Motor neuron (in vitro differentiated cells): ENCODE data around the gene CDC20B. TPM values are rescaled to one million over a fixed set of nuclear protein-coding genes. Genes with fewer than 3 reads are reported as not detected.

Experiments used
- ATAC-seq, 8 experiments: fragments of 200-7000 bp; cut with Tn5 transposase; replicated peaks in 6 of 8; 2 replicates each; pipeline ENCODE4 v1.8.0; 2021; ENCODE audit warnings: mild to moderate bottlenecking in 8 of 8, moderate library complexity in 8 of 8
- H3K27ac ChIP-seq, 2 donors: fragments of 250-450 bp; sonication (Bioruptor Pico); 2 replicates each; pipeline ENCODE4 v1.9.0; 2021; ENCODE audit warnings: antibody characterized with exemption in 2 of 2, mild to moderate bottlenecking in 2 of 2, moderate library complexity in 1 of 2
- H3K4me1 ChIP-seq, 2 donors: fragments of 250-450 bp; sonication (Bioruptor Pico); replicated peaks in 1 of 2; 2 replicates each; pipeline ENCODE4 v1.6.1; 2021; ENCODE audit warnings: antibody characterized with exemption in 2 of 2, mild to moderate bottlenecking in 2 of 2, moderate library complexity in 1 of 2
- H3K4me3 ChIP-seq, 5 donors: fragments of 250-450 bp; sonication (Bioruptor Pico); 2 replicates each; pipeline ENCODE4 v1.9.0; 2021; ENCODE audit warnings: antibody characterized with exemption in 5 of 5, mild to moderate bottlenecking in 5 of 5, moderate library complexity in 4 of 5
- WGBS, 10 experiments: fragments of 450-650 bp; shearing (Covaris generic); methylation state at CpG; one replicate each; pipeline ENCODE4 v1.0.0; 2022; 5-methylcytosine and 5-hydroxymethylcytosine counted together
- in situ Hi-C, 9 experiments: fragments of 400-800 bp; cut with MboI; loops; one replicate each; pipeline ENCODE4 v1.15.0; 2021; ENCODE audit warnings: low sequenced_read_pairs in 9 of 9, low pct_unique_long_range_greater_than_20kb in 2 of 9; ENCODE audit not compliant: unreplicated experiment in 9 of 9
- total RNA-seq, 8 experiments: library from RNA; unstranded; fragments of 300-600 nt; gene quantifications; 2 replicates each; pipeline versions ENCODE4 v1.2.3 to v1.2.4, GENCODE V29; 2022

The CDC20B gene
- total RNA-seq, 8 experiments from 2014 or later: 0.09 to 1.00 (median 0.14) TPM; not detected in 2

DNA sequence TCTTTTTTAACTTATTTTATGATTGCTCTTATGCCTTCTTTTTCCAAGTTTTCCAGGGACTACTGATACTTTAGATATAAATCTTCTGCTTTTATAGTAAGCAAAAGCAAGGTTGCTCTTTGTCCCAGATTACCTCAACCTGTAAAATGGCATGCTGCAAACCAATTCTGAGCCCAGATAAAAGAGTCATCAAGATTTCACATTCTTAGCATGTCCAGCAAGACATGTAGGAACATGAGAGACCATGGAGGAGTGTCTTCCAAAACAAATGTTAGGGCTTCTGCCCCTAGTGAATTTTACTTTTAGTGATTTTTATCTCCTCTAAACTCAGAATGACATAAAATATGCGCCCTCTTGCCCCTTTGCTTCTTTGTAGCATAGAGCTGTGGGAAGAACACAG lies 7.0 kb upstream of the CDC20B start:
- in situ Hi-C loops: no loop called here
- ATAC-seq: no peak
- WGBS, 10 experiments: 0 to 86% (median 31%) methylated on average over 1 of the region's 1 CpG; no CpG with 5 or more reads in 4 of the 10 experiments
- Histone ChIP-seq H3K4me3 (no peak overlapping the region), H3K4me1 (peaks cover 0 to 4% of the 10 kb centered on the region in 2 donors), H3K27ac (no peak overlapping the region)

DNA sequence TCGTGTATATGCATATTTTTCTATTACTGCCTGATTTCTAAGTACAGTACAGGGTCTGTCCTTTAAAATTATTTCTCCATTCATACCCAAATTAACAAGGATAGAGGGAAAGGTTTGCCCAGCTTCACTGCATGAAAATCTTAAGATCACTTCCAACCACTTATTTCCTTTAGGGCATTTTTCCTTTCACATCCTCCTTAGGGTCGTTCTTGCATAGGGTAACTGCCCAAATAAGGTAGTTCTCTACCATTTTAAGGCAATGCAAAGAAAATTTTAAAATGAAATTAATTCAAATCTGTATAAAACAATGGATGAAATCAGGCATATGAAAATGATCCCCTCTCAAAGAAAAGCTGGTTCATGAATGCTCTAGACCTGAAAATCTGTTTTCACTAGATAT lies 4.1 kb upstream of the CDC20B start:
- peaks cover 3 to 9% of the 10 kb centered on the region in 2 donors for H3K4me1 ChIP-seq
- in situ Hi-C loops: no loop called here
- no peak for ATAC-seq
- 0 to 42% (median 20%) methylated on average over 1 to 2 of the region's 2 CpGs; no CpG with 5 or more reads in 1 of the 10 experiments for WGBS, 10 experiments
- H3K4me3 ChIP-seq: no peak overlapping the region
- no peak overlapping the region for H3K27ac ChIP-seq

DNA sequence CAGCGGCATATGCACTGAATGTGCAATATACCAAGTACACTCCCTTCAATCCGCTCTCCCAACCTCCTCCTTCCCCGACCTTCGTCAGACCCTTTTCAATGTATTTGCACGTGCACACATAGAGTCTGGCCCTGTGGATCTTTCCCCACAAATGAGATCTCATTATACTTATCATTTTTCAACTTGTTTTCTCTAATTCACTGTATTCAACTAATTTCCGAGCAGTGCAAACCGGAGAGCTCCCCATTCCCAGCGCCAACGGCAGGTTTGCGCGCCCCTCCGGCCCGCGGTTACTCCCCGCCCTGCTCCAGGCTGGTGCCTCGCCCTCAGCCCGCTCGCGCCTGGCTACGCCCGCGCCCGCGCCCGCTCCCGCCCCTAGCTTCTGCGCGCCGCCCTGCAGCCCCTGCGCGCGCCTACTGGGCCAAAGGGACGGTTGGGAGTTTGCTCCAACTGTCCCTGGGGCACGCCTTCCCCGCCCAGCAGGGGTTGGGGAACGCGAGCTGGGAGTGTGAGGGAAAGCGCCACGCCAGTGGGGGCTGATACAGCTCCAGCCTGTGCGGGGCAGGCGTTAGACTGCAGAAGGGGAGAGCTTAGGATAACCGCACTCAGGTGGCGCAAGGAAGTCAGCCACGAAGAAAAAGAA lies 3.3 kb upstream of the CDC20B start:
- Histone ChIP-seq H3K4me1 (peaks cover 3 to 9% of the 10 kb centered on the region in 2 donors), H3K4me3 (peak overlapping the region; percentile 15 to 34 (median 28)), H3K27ac (no peak overlapping the region)
- WGBS, 10 experiments: 0 to 9% (median 2%) methylated on average over 2 to 13 of the region's 44 CpGs; no CpG with 5 or more reads in 1 of the 10 experiments
- ATAC-seq: peak; percentile 65 to 86 (median 76)
- in situ Hi-C loops: no loop called here

DNA sequence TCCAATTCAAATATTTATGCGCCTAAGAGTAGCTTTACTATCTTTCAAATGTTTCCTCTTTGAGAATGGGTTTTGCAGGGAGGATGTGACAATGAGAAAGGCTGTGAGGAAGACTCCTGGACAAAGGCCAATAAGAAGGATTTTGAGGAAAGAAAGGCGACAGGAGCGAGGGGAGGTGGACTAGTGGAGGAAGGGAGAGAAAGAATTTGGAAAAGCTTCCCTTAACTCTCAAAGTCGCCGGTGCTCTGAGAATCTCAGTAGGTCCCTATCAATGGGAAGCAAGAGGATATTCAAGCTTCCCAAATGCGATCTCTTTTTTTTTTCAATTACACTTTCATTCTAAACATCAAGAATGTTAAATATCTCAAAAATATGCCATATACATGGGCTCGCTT lies 2.8 kb upstream of the CDC20B start:
- Histone ChIP-seq H3K4me1 (peaks cover 3 to 9% of the 10 kb centered on the region in 2 donors), H3K27ac (no peak overlapping the region), H3K4me3 (peak overlapping the region in 3 of 5 donors; percentile 15 to 34 (median 20))
- no peak for ATAC-seq
- in situ Hi-C loops: no loop called here
- 6 to 25% (median 15%) methylated on average over 1 to 7 of the region's 7 CpGs for whole genome bisulfite sequencing, 10 experiments

DNA sequence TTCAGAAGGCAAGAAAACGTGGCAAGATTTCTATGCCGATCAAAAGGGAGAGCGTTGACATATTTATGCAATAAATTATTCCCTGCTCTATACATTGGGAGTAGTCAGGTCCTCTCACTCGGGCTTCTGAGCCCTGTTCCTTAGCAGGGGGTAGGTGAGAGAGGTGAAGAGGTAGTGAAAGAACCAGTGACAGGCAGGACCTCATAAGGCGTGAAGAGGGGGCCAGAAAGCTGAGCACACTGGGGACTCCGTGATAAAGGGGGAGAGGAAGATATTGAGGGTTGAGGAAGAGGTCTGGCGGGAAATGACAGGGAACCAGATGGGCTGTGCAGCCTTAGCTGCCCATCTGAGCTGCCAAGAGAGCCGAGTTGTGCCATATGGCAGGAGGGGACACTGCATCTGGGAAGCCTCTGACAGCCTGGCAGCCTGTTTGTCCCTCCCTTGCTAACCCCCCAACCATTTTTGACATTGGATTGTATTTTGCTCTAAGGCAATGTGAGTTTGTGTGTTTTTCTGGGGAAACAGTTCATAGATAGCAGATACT lies 782 bp upstream of the CDC20B start:
- Histone ChIP-seq H3K27ac (no peak overlapping the region), H3K4me3 (peak overlapping the region; percentile 35 to 52 (median 47)), H3K4me1 (peaks cover 3 to 9% of the 10 kb centered on the region in 2 donors)
- WGBS, 10 experiments: 0 to 60% (median 13%) methylated on average over 1 to 7 of the region's 8 CpGs; no CpG with 5 or more reads in 2 of the 10 experiments
- in situ Hi-C loops: loop anchor here in 2 of 9 experiments (25.0 kb wide), 2 partner anchors 261 to 636 kb away; no protein-coding TSS in a partner anchor
- peak in 4 of 8 experiments; percentile 0 to 4 (median 2) for ATAC-seq

DNA sequence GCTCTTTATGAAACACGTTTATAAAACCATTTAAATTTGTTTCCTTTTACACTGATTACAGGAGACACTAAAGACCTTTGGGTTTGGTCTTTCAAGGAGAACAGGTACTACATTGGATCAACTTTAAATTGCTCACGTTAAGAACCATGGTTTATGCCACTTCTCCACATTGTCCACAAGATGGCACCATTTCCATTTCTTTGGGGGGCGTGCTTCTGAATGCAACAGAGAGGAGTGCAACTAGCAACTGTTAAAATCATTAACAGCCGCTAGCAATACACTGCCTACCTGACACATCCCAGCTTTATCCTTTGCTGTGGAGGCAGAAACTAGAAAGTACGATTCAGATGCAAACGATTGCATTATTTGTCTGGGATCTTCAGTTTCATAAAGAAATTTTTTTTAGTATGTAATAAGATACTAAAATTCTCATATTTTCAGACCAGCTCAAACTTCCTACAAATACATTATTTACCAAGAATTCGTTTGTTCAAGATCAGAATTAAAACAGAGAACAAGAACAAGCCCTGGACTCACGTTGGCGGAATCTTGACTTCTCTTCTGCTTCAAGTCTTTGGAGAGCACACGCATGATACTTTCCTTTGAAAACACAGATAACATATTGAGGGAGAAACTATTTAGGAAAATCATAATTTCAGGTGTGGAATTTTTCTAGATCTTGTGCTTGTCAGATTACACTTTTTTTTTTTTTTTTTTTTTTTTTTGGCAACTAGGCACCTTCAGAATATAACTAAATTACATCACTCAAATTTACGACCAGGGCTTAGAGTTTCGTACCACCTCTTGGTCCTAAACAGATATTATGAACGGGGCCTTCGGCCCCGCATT lies 702 bp downstream of the CDC20B start:
- 6 to 19% (median 11%) methylated on average over 4 to 15 of the region's 15 CpGs for WGBS, 10 experiments
- H3K4me3 ChIP-seq: peak overlapping the region; percentile 35 to 52 (median 47)
- ATAC-seq: peak; percentile 15 to 42 (median 20)
- in situ Hi-C loops: loop anchor here in 2 of 9 experiments (25.0 kb wide), 2 partner anchors 260 to 635 kb away; no protein-coding TSS in a partner anchor
- H3K27ac ChIP-seq: no peak overlapping the region
- peaks cover 3 to 9% of the 10 kb centered on the region in 2 donors for H3K4me1 ChIP-seq

DNA sequence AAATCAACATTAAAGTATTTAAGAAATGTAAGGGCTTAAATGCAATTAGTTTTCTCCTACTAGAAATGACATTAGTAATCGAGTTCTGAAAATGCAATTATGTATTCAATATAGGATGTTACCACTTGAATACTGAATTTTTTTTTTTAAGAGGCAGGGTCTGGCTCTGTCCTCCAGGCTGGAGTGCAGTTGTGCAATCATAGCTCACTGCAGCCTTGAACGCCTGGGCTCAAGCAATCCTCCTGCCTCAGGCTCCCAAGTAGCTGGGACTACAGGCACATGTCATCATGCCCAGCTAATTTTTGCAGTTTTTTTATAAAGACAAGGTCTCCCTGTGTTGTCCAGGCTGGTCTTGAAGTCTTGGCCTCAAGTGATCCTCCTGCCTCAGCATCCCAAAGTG lies 1.5 kb downstream of the CDC20B start:
- no peak for ATAC-seq

DNA sequence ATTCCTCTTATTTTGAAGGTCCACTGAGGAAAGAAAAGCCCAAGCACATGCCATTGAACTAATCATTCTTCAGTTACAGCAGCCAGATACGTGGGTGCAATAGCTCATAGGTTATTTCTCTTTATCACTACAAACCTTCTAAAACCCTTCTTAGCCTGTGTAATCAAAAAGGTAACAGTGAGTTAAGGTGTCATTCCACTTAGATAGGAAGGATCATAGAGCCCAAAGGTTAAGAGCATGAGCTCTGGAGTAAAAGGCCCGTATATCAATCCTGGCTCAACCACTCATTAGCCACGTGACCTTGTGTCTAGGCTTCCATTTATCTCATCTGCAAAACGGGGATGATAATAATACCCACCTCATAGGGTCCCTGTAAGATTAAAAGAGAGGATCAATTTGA lies 10.3 kb downstream of the CDC20B start:
- Histone ChIP-seq H3K4me3 (no peak overlapping the region), H3K4me1 (no peaks in the 10 kb centered on the region), H3K27ac (no peak overlapping the region)
- no peak for ATAC-seq
- in situ Hi-C loops: loop anchor here in 2 of 9 experiments (25.0 kb wide), 2 partner anchors 250 to 625 kb away; no protein-coding TSS in a partner anchor
- 0 to 94% (median 67%) methylated on average over 1 to 4 of the region's 4 CpGs; no CpG with 5 or more reads in 2 of the 10 experiments for WGBS, 10 experiments

More for the DNA sequence above, 1.5 kb downstream of the CDC20B start:
- Histone ChIP-seq H3K4me3 (no peak overlapping the region), H3K4me1 (peaks cover 3 to 9% of the 10 kb centered on the region in 2 donors), H3K27ac (no peak overlapping the region)
- in situ Hi-C loops: loop anchor here in 2 of 9 experiments (25.0 kb wide), 2 partner anchors 259 to 634 kb away; no protein-coding TSS in a partner anchor
- WGBS, 10 experiments: 0 to 25% (median 6%) methylated on average over 1 to 2 of the region's 2 CpGs

DNA sequence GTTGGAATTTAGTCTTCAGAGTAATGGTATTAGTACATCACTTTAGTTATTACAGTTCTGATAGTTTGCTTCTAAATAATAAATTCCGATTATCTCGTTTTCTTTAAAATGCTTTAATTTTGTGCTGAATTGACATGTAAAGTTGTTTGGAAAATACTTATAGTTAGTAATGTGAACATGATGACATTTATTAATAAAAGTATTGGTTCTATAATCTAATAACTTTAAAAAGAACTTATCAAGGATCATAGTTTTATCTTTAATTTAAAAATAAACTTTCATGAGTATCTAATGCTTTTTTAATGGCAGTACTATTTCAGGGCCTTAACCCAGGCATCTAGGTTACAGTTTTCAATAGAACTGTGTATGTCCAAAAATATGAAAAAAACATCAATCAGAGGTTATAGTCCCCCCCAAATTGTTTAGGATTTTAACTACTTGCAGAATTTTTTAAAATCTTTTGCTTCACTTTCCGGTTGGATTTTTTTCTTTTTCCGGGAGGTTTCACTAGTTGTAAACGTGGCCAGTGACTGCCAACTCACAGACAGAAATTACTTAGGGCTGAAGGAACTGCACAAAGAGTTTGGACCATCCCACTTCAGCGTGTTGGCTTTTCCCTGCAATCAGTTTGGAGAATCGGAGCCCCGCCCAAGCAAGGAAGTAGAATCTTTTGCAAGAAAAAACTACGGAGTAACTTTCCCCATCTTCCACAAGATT lies 12.3 kb downstream of the CDC20B start:
- peak; percentile 70 to 86 (median 80) for ATAC-seq
- no peaks in the 10 kb centered on the region for H3K4me1 ChIP-seq
- peak overlapping the region; percentile 20 to 45 (median 38) for H3K4me3 ChIP-seq
- H3K27ac ChIP-seq: peak overlapping the region in 1 of 2 donors; percentile 47
- 0 to 5% (median 2%) methylated on average over 3 to 9 of the region's 9 CpGs for WGBS, 10 experiments
- in situ Hi-C loops: loop anchor here in 2 of 9 experiments (25.0 kb wide), 2 partner anchors 248 to 623 kb away; no protein-coding TSS in a partner anchor

DNA sequence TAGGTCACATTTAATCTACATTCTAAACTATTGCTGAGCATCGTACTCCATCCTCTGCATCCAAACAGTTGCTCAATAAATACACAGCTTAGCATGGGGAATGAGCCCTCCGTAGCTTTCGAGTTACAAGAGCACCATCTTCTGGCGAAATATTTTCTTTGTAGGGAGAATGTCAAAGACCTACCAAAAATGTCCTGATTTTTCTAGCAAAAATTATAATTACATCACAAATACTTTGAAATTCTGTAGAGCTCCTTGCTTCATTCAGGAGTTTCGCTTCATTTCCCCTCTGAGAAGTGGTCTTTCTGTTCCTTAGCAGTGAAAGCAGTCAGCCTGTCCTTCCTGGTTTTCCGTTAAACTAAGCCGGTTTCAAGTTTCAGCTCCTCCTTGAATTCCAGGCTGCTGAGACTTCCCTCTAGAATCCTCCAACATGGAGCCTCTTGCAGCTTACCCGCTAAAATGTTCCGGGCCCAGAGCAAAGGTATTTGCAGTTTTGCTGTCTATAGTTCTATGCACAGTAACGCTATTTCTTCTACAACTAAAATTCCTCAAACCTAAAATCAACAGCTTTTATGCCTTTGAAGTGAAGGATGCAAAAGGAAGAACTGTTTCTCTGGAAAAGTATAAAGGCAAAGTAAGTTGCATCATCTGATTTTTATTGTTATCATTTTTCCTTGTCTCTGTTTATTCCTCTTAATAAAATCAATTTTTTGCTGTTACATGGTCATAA lies 13.0 kb downstream of the CDC20B start, which contains the start of gene GPX8:
TSS of gene GPX8 (plus strand) at position 409 of the 730 bp plus-strand sequence. CDS start at position 431, 22 bp downstream.
- Histone ChIP-seq H3K27ac (peak within 1 kb of the TSS; percentile 47 to 82), H3K4me3 (peak within 1 kb of the TSS; percentile 20 to 45 (median 38)), H3K4me1 (no peaks in the 10 kb centered on the region)
- peak; percentile 72 to 93 (median 85) for ATAC-seq
- 0 to 7% (median 1%) methylated on average over 2 to 10 of the region's 10 CpGs for WGBS, 10 experiments
- in situ Hi-C loops: loop anchor here in 2 of 9 experiments (10.0 to 25.0 kb wide), 3 partner anchors 248 to 623 kb away; no protein-coding TSS in a partner anchor

DNA sequence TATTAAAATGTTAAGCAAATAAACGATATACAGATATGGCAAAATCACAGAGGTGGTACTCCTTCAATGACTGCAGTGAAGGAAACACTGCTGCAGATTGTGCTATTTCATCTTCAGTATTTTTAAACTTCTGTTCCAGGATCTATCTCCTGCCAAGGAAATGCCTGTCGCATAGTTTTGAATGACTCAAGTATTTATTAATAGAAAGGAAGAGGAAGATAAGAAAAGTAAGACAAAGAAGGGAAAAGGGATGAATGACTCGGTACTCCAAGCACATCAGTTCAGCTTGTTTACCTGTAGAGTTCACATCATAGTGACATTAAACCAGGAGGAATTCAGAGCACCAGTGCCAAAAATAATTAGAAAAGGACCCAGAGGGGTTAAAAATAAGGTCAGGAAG lies 18.1 kb downstream of the CDC20B start:
- ATAC-seq: no peak
- Histone ChIP-seq H3K4me3 (no peak overlapping the region), H3K27ac (no peak overlapping the region), H3K4me1 (no peaks in the 10 kb centered on the region)
- in situ Hi-C loops: loop anchor here in 2 of 9 experiments (10.0 to 25.0 kb wide), 3 partner anchors 243 to 618 kb away; no protein-coding TSS in a partner anchor
- 3 to 97% (median 70%) methylated on average over 2 to 3 of the region's 3 CpGs for WGBS, 10 experiments
